Thyroid gland (tissue), 4 donors: Measurements from ENCODE around the gene BCLAF1. TPM values are rescaled to one million over a fixed set of nuclear protein-coding genes. Genes with fewer than 3 reads are reported as not detected.
"Not testable (repeated sequence)": the region's sequence is repeated elsewhere in the genome, so short reads cannot be mapped to it uniquely, and the experiment has no call there.

ENCODE experiments used
- DNase-seq, 2 donors: peaks; one replicate each; pipeline ENCODE4 v3.0.0-alpha.2; 2019
- H3K27ac ChIP-seq, 3 donors: fragments of 200-600 bp; sonication (generic); 1 replicate in 2 of 3; 2 replicates in 1 of 3; pipeline ENCODE4 v1.5.1; 2016 to 2019; ENCODE audit warnings: mild to moderate bottlenecking in 1 of 3, moderate library complexity in 1 of 3
- H3K27me3 ChIP-seq: fragments of 200-600 bp; sonication (generic); one replicate; pipeline ENCODE4 v1.5.1; 2019
- H3K36me3 ChIP-seq, 2 donors: fragments of 200-600 bp; sonication (generic); one replicate each; pipeline ENCODE4 v1.5.1; 2016 to 2019
- H3K4me1 ChIP-seq, 2 donors: fragments of 200-600 bp; sonication (generic); one replicate each; pipeline ENCODE4 v1.5.1; 2017 to 2019
- H3K4me3 ChIP-seq, 3 donors: fragments of 200-600 bp; sonication (generic); replicated peaks in 1 of 3; 1 replicate in 2 of 3; 2 replicates in 1 of 3; pipeline ENCODE4 v1.5.1; 2016; ENCODE audit warnings: mild to moderate bottlenecking in 1 of 3
- H3K9me3 ChIP-seq: fragments of 200-600 bp; sonication (generic); one replicate; pipeline ENCODE4 v1.5.1; 2017
- POLR2A ChIP-seq, 2 donors: fragments of 450-650 bp; IDR thresholded peaks; one replicate each; pipeline ENCODE4 v1.6.1; 2017; ENCODE audit warnings: antibody characterized with exemption in 2 of 2, mild to moderate bottlenecking in 2 of 2, moderate library complexity in 1 of 2
- WGBS, 2 donors: methylation state at CpG; one replicate each; pipeline ENCODE4 v1.1.5; 2017; 5-methylcytosine and 5-hydroxymethylcytosine counted together
- intact Hi-C: fragments of 100-400 bp; cut with DNase I; formaldehyde crosslinking; loops from one replicate; pipeline ENCODE4 v1.15.1; 2023
- total RNA-seq, 4 donors: library from RNA; depleted of rRNA; stranded (reverse); fragments of >200 nt; gene quantifications; one replicate each; pipeline ENCODE4 v1.2.3, GENCODE V29; 2016
- TF ChIP-seq, protein P1 (sequence below), 6 experiments: fragments of 200-600 bp in 3 of 6; fragments of 450-650 bp in 3 of 6; sonication (generic) in 3 of 6; IDR thresholded peaks; one replicate each; pipeline ENCODE4 v1.5.1; 2016 to 2019; ENCODE audit warnings: antibody characterized with exemption in 6 of 6, mild to moderate bottlenecking in 2 of 6, inconsistent platforms in 1 of 6, moderate library complexity in 1 of 6

The BCLAF1 gene
- total RNA-seq, 4 donors from 2014 or later: 149 to 209 (median 169) TPM

DNA sequence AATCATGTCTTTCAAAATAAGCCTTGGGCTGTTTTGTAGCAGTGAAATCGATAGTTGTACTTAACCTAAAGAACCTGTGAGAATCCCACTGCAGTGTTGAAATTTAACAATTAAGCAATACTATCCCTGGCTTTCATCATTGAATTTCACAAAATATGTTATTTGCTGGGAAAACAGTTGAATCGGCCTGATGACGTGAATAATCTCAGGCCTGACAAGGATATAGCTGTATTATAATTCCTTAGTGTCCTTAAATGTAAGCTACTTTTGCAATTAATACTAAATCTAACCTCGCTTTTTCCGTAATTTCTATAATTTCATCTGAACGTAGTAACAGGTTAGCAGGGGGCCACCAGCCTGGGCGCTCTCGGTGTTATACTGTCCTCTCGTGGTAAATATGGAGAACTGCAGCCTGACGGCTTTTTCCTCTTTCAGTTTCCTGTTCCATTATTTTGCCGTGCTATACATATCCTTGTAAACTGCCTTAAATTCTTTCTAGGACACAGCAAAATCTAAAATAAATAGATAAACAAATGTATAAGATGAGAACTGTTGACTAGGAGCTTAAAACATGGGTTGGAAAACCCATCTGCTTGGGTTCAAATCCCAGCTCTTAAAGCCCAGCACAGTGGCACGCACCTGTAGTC is 63.5 kb downstream of the BCLAF1 start:
- peak; percentile 42 to 49 for DNase-seq
- Histone ChIP-seq H3K27ac (no peak overlapping the region), H3K9me3 (no peaks in the 10 kb centered on the region), H3K4me3 (no peak overlapping the region), H3K4me1 (peaks cover 0 to 4% of the 10 kb centered on the region in 2 donors), H3K27me3 (no peaks in the 10 kb centered on the region), H3K36me3 (no peaks in the 10 kb centered on the region)
- intact Hi-C loops: loop anchor here (5.0 kb wide), 1 partner anchor 689 kb away; no protein-coding TSS in a partner anchor
- 24 to 25% methylated on average over 12 of the region's 12 CpGs for WGBS, 2 donors
- TF ChIP-seq POLR2A (IDR thresholded peaks at IDR 0.05): no peak
- TF ChIP-seq, protein P1, sequence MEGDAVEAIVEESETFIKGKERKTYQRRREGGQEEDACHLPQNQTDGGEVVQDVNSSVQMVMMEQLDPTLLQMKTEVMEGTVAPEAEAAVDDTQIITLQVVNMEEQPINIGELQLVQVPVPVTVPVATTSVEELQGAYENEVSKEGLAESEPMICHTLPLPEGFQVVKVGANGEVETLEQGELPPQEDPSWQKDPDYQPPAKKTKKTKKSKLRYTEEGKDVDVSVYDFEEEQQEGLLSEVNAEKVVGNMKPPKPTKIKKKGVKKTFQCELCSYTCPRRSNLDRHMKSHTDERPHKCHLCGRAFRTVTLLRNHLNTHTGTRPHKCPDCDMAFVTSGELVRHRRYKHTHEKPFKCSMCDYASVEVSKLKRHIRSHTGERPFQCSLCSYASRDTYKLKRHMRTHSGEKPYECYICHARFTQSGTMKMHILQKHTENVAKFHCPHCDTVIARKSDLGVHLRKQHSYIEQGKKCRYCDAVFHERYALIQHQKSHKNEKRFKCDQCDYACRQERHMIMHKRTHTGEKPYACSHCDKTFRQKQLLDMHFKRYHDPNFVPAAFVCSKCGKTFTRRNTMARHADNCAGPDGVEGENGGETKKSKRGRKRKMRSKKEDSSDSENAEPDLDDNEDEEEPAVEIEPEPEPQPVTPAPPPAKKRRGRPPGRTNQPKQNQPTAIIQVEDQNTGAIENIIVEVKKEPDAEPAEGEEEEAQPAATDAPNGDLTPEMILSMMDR (IDR thresholded peaks at IDR 0.05): peak; percentile 99 to 100 (median 100)

GRCh38 chr6:136225496-136225895 is 64.2 kb downstream of the BCLAF1 start:
- H3K4me1 ChIP-seq: peaks cover 0 to 4% of the 10 kb centered on the region in 2 donors
- DNase-seq: no peak
- no peaks in the 10 kb centered on the region for H3K36me3 ChIP-seq
- TF ChIP-seq, protein P1 (IDR thresholded peaks at IDR 0.05): no peak
- TF ChIP-seq POLR2A (IDR thresholded peaks at IDR 0.05): no peak
- WGBS, 2 donors: 69 to 73% methylated on average over 5 of the region's 5 CpGs
- H3K4me3 ChIP-seq: no peak overlapping the region
- intact Hi-C loops: loop anchor here (5.0 kb wide), 1 partner anchor 688 kb away; no protein-coding TSS in a partner anchor
- no peaks in the 10 kb centered on the region for H3K27me3 ChIP-seq
- no peak overlapping the region for H3K27ac ChIP-seq
- H3K9me3 ChIP-seq: no peaks in the 10 kb centered on the region

DNA sequence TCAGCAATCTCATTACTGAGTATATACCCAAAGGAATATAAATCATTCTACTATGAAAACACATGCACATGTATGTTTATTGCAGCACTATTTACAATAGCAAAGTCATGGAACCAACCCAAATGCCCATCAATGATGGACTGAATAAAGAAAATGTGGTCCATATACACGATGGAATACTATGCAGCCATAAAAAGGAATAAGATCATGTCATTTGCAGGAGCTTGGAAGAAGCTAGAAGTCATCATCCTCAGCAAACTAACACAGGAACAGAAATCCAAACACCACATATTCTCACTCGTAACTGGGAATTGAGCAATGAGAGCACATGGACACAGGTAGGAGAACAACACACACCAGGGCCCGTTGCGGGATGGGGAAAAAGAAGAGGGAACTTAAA is 64.7 kb downstream of the BCLAF1 start:
- intact Hi-C loops: loop anchor here (5.0 kb wide), 1 partner anchor 688 kb away; no protein-coding TSS in a partner anchor
- not testable (repeated sequence) for H3K9me3 ChIP-seq, H3K36me3 ChIP-seq, H3K4me1 ChIP-seq, H3K27me3 ChIP-seq, DNase-seq, H3K27ac ChIP-seq, H3K4me3 ChIP-seq
- WGBS, 2 donors: 90 to 94% methylated on average over 4 of the region's 4 CpGs

GRCh38 chr6:136216503-136217401 is 72.9 kb downstream of the BCLAF1 start:
- intact Hi-C loops: no loop called here
- Histone ChIP-seq H3K36me3 (no peaks in the 10 kb centered on the region), H3K4me3 (no peak overlapping the region), H3K9me3 (no peaks in the 10 kb centered on the region), H3K27me3 (no peaks in the 10 kb centered on the region), H3K4me1 (no peaks in the 10 kb centered on the region), H3K27ac (no peak overlapping the region)
- TF ChIP-seq, protein P1 (IDR thresholded peaks at IDR 0.05): no peak
- TF ChIP-seq POLR2A (IDR thresholded peaks at IDR 0.05): no peak
- WGBS, 2 donors: 83 to 86% methylated on average over 10 of the region's 10 CpGs
- no peak for DNase-seq

GRCh38 chr6:136213853-136214252 is 75.8 kb downstream of the BCLAF1 start:
- Histone ChIP-seq H3K4me3 (no peak overlapping the region), H3K4me1 (no peaks in the 10 kb centered on the region), H3K27ac (no peak overlapping the region), H3K27me3 (no peaks in the 10 kb centered on the region), H3K9me3 (no peaks in the 10 kb centered on the region), H3K36me3 (no peaks in the 10 kb centered on the region)
- no peak for DNase-seq
- intact Hi-C loops: no loop called here
- TF ChIP-seq POLR2A (IDR thresholded peaks at IDR 0.05): no peak
- TF ChIP-seq, protein P1 (IDR thresholded peaks at IDR 0.05): no peak
